ENCODE measurements around the gene DHX30.

DNA sequence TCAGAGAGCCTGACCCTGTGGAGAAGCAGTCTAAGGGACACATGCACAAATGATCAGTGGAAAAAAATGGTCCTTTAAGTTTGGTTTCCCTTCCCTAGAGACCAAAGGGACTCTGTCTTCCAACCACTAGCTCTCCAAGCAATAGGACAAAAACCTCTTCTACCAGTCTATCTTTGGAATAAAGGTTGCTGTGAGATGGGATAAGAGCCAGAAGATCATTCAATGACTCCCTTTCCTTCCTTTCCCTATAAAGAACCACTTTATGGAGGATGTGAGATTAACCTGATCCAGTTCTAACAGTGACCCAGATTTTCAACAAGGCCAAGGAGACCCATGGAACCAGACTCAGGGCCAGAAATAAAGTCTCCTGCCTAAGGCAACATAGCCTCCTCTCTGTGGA is 74.8 kb downstream of the DHX30 start:
- TF ChIP-seq, protein P1, sequence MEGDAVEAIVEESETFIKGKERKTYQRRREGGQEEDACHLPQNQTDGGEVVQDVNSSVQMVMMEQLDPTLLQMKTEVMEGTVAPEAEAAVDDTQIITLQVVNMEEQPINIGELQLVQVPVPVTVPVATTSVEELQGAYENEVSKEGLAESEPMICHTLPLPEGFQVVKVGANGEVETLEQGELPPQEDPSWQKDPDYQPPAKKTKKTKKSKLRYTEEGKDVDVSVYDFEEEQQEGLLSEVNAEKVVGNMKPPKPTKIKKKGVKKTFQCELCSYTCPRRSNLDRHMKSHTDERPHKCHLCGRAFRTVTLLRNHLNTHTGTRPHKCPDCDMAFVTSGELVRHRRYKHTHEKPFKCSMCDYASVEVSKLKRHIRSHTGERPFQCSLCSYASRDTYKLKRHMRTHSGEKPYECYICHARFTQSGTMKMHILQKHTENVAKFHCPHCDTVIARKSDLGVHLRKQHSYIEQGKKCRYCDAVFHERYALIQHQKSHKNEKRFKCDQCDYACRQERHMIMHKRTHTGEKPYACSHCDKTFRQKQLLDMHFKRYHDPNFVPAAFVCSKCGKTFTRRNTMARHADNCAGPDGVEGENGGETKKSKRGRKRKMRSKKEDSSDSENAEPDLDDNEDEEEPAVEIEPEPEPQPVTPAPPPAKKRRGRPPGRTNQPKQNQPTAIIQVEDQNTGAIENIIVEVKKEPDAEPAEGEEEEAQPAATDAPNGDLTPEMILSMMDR (IDR thresholded peaks at IDR 0.05): no peak
- TF ChIP-seq POLR2AphosphoS5 (IDR thresholded peaks at IDR 0.05): no peak
- TF ChIP-seq POLR2A (IDR thresholded peaks at IDR 0.05): no peak

All from upper lobe of left lung (tissue), 4 donors.